ENCODE results near the gene KSR2. TPM values are rescaled to one million over a fixed set of nuclear protein-coding genes. Genes with fewer than 3 reads are reported as not detected.

KSR2 gene
- total RNA-seq, 2 donors from 2014 or later, result 0.07 TPM; not detected in 1

- Histone ChIP-seq H3K27ac (no peak overlapping the region), H3K4me3 (no peak overlapping the region), H3K9me3 (no peaks in the 10 kb centered on the region), H3K36me3 (no peaks in the 10 kb centered on the region), H3K27me3 (replicated peaks; ENCODE audit: insufficient read depth) (no peaks in the 10 kb centered on the region), H3K4me1 (ENCODE audit: control insufficient read depth in 1 of 2, low read depth in 2 of 2) (no peaks in the 10 kb centered on the region)
- no peak for ATAC-seq (ENCODE audit: insufficient number of reproducible peaks, low FRiP score, low read depth)
- DNase-seq (ENCODE audit: low spot score), result no peak
- TF ChIP-seq CTCF (IDR thresholded peaks at IDR 0.05), result no peak
Measured at GRCh38 chr12:117980616-117981015, 11.8 kb upstream of the KSR2 start.

GRCh38 chr12:117977373-117977772 lies 8.6 kb upstream of the KSR2 start:
- Histone ChIP-seq H3K27me3 (replicated peaks; ENCODE audit: insufficient read depth) (no peaks in the 10 kb centered on the region), H3K4me1 (ENCODE audit: control insufficient read depth in 1 of 2, low read depth in 2 of 2) (no peaks in the 10 kb centered on the region), H3K4me3 (no peak overlapping the region), H3K36me3 (no peaks in the 10 kb centered on the region), H3K9me3 (no peaks in the 10 kb centered on the region), H3K27ac (no peak overlapping the region)
- no peak for TF ChIP-seq CTCF (IDR thresholded peaks at IDR 0.05)
- DNase-seq (ENCODE audit: low spot score), result no peak
- ATAC-seq (ENCODE audit: insufficient number of reproducible peaks, low FRiP score, low read depth), result no peak

- TF ChIP-seq CTCF (IDR thresholded peaks at IDR 0.05), result no peak
- H3K4me1 ChIP-seq (ENCODE audit: control insufficient read depth in 1 of 2, low read depth in 2 of 2), result no peaks in the 10 kb centered on the region
- H3K27ac ChIP-seq, result no peak overlapping the region
- ATAC-seq (ENCODE audit: insufficient number of reproducible peaks, low FRiP score, low read depth) (no peak), DNase-seq (ENCODE audit: low spot score) (no peak)
- H3K9me3 ChIP-seq, result no peaks in the 10 kb centered on the region
- no peak overlapping the region for H3K4me3 ChIP-seq
- H3K36me3 ChIP-seq, result no peaks in the 10 kb centered on the region
- H3K27me3 ChIP-seq (replicated peaks; ENCODE audit: insufficient read depth), result no peaks in the 10 kb centered on the region
Measured at GRCh38 chr12:117975006-117975405, 6.2 kb upstream of the KSR2 start.

GRCh38 chr12:117972301-117972700 lies 3.5 kb upstream of the KSR2 start:
- DNase-seq (ENCODE audit: low spot score), result no peak
- ATAC-seq (ENCODE audit: insufficient number of reproducible peaks, low FRiP score, low read depth), result no peak
- Histone ChIP-seq H3K4me1 (ENCODE audit: control insufficient read depth in 1 of 2, low read depth in 2 of 2) (peaks cover 0 to 3% of the 10 kb centered on the region in 2 donors), H3K9me3 (no peaks in the 10 kb centered on the region), H3K4me3 (no peak overlapping the region), H3K36me3 (no peaks in the 10 kb centered on the region), H3K27ac (no peak overlapping the region), H3K27me3 (replicated peaks; ENCODE audit: insufficient read depth) (no peaks in the 10 kb centered on the region)
- TF ChIP-seq CTCF (IDR thresholded peaks at IDR 0.05), result no peak

GRCh38 chr12:117970334-117970733 lies 1.5 kb upstream of the KSR2 start:
- TF ChIP-seq CTCF (IDR thresholded peaks at IDR 0.05), result no peak
- H3K27me3 ChIP-seq (replicated peaks; ENCODE audit: insufficient read depth), result no peaks in the 10 kb centered on the region
- H3K27ac ChIP-seq, result no peak overlapping the region
- peaks cover 0 to 3% of the 10 kb centered on the region in 2 donors for H3K4me1 ChIP-seq (ENCODE audit: control insufficient read depth in 1 of 2, low read depth in 2 of 2)
- H3K36me3 ChIP-seq, result no peaks in the 10 kb centered on the region
- H3K9me3 ChIP-seq, result no peaks in the 10 kb centered on the region
- DNase-seq (ENCODE audit: low spot score), result no peak
- no peak overlapping the region for H3K4me3 ChIP-seq
- ATAC-seq (ENCODE audit: insufficient number of reproducible peaks, low FRiP score, low read depth), result no peak
